ENCODE results near the gene GALNT10. TPM values are rescaled to one million over a fixed set of nuclear protein-coding genes. Genes with fewer than 3 reads are reported as not detected.

The GALNT10 gene
- total RNA-seq, 1 experiment from 2014 or later = 27.8 TPM

DNA sequence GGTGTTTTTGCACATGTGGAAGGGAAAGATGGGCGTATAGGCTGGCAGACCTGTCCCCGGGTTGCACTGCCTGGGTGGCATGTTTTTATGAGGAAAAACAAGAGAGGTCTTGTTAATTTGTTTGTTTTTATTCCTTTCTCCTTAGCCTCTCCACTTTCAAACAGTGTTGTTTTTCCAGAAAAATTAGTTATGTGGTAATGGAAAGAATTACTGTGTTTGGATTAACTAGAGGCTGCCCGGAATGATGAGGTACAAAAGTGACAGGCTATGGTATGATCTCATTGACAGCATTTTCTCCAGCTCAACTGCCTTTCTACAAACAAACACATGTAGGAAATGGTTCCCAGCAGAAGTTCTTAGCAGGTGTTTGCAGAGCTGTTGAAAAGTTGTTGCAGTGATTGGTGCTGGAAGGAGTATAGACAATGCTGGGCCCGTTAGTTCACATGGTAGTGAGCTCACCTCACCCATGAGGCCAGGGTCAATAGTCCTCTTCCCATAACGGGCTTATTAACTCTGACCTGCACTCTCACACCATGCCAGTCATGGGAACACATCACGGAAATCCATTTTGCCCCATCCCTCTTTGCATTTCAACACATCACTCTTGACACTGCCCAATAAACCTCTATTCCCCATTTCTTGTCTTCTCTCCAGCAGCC, 144.0 kb downstream of the GALNT10 start (continued):
- TF ChIP-seq CTCF (IDR thresholded peaks at IDR 0.05 in 2 of 3, conservative IDR thresholded peaks at IDR 0.05 in 1 of 3; ENCODE audit: borderline replicate concordance in 1 of 3, insufficient read depth in 1 of 3, low read depth in 2 of 3, low read length in 2 of 3) (no peak), JUND (IDR thresholded peaks at IDR 0.05) (no peak), EZH2 (IDR thresholded peaks at IDR 0.05) (no peak), ZFX (IDR thresholded peaks at IDR 0.05) (no peak), RAD21 (IDR thresholded peaks at IDR 0.05; ENCODE audit: low read depth) (no peak), ELF1 (IDR thresholded peaks at IDR 0.05; ENCODE audit: borderline replicate concordance, low read depth) (no peak), SIN3A (IDR thresholded peaks at IDR 0.05; ENCODE audit: low read depth) (no peak), SP1 (IDR thresholded peaks at IDR 0.05; ENCODE audit: low read depth) (no peak)
- TF ChIP-seq, protein P1, sequence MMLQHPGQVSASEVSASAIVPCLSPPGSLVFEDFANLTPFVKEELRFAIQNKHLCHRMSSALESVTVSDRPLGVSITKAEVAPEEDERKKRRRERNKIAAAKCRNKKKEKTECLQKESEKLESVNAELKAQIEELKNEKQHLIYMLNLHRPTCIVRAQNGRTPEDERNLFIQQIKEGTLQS (IDR thresholded peaks at IDR 0.05) = no peak

- H3K9ac ChIP-seq (ENCODE audit: low read length) = no peak overlapping the region
- no peaks in the 10 kb centered on the region for H3K9me2 ChIP-seq (ENCODE audit: insufficient read depth)
- ChIA-PET RAD21 (ENCODE audit: low non-redundant PET in 1 of 2, low total read pairs in 2 of 2, uncharacterized antibody in 2 of 2, unreplicated experiment in 2 of 2) (no interaction called here), POLR2A (no interaction called here), CTCF (no interaction called here)
- no peak overlapping the region for H2AFZ ChIP-seq (ENCODE audit: low read depth, low read length, poor library complexity, severe bottlenecking)
- H3K4me3 ChIP-seq (replicated peaks in 1 of 2; ENCODE audit: low read depth in 1 of 2, low read length in 2 of 2) = no peak overlapping the region
- DNase-seq (ENCODE audit: low read depth, low spot score) (no peak), ATAC-seq (no peak)
- no peaks in the 10 kb centered on the region for H3K9me3 ChIP-seq (ENCODE audit: control insufficient read depth in 1 of 2, insufficient read depth in 1 of 2, low read depth in 1 of 2, low read length in 2 of 2)
- no TSS peak for BruUV-seq (replicated peaks)
- H3K27me3 ChIP-seq (ENCODE audit: insufficient read depth, low read length) = no peaks in the 10 kb centered on the region
- intact Hi-C loops (cut with micrococcal nuclease) = no loop called here
- no peaks in the 10 kb centered on the region for H3K4me1 ChIP-seq (ENCODE audit: control insufficient read depth in 1 of 2, insufficient read depth in 2 of 2, low read length in 2 of 2)
- H3K36me3 ChIP-seq (ENCODE audit: control insufficient read depth in 1 of 2, insufficient read depth in 2 of 2, low read length in 2 of 2) = no peaks in the 10 kb centered on the region
- no peaks in the 10 kb centered on the region for H4K20me1 ChIP-seq (ENCODE audit: insufficient read depth)
- H3K27ac ChIP-seq (ENCODE audit: low read depth, low read length) = no peak overlapping the region
- no peaks in the 10 kb centered on the region for H3K79me2 ChIP-seq (ENCODE audit: insufficient read depth, low read length)
- H3K4me2 ChIP-seq (ENCODE audit: low read length) = no peak overlapping the region
- TF ChIP-seq SIN3A (IDR thresholded peaks at IDR 0.05; ENCODE audit: low read depth) = no peak
- no peak for TF ChIP-seq EZH2 (IDR thresholded peaks at IDR 0.05)
- TF ChIP-seq YY1 (IDR thresholded peaks at IDR 0.05; ENCODE audit: extremely low read depth, insufficient replicate concordance, low read depth, low read length) = no peak
- no peak for TF ChIP-seq ZNF274 (IDR thresholded peaks at IDR 0.05; ENCODE audit: low read depth, low read length)
- TF ChIP-seq, protein P1 (IDR thresholded peaks at IDR 0.05) = no peak
- TF ChIP-seq POLR2A (IDR thresholded peaks at IDR 0.05; ENCODE audit: borderline replicate concordance, extremely low read depth, insufficient read depth, insufficient read length) = no peak
- no peak for TF ChIP-seq REST (IDR thresholded peaks at IDR 0.05; ENCODE audit: low read depth)
- no peak for TF ChIP-seq TCF7L2 (IDR thresholded peaks at IDR 0.05; ENCODE audit: borderline replicate concordance, extremely low read depth, insufficient read depth, insufficient read length)
- TF ChIP-seq CBX3 (IDR thresholded peaks at IDR 0.05; ENCODE audit: low read depth) = no peak
- TF ChIP-seq MAX (IDR thresholded peaks at IDR 0.05) = no peak
- no peak for TF ChIP-seq ELF1 (IDR thresholded peaks at IDR 0.05; ENCODE audit: borderline replicate concordance, low read depth)
- no peak for TF ChIP-seq EZH2phosphoT487 (IDR thresholded peaks at IDR 0.05; ENCODE audit: borderline replicate concordance)
- TF ChIP-seq FOSL1 (IDR thresholded peaks at IDR 0.05; ENCODE audit: low read depth) = no peak
- TF ChIP-seq SP1 (IDR thresholded peaks at IDR 0.05; ENCODE audit: low read depth) = no peak
These were observed 144.5 kb downstream of the GALNT10 start for GRCh38 chr5:154335065-154335448.

All from HCT116 (cell line).